IPS-18c (cell line): Measurements from ENCODE around the gene FKRP.

Experiments
- H3K4me3 ChIP-seq: 2 replicates; pipeline ENCODE4 v1.7.0; 2013; ENCODE audit warnings: low read depth, mild to moderate bottlenecking, low read length, moderate library complexity; ENCODE audit not compliant: insufficient read depth
- H3K9me3 ChIP-seq: one replicate; pipeline ENCODE4 v1.6.1; 2013; ENCODE audit warnings: mild to moderate bottlenecking, low read length, moderate library complexity; ENCODE audit not compliant: control insufficient read depth, insufficient read depth

FKRP gene

DNA sequence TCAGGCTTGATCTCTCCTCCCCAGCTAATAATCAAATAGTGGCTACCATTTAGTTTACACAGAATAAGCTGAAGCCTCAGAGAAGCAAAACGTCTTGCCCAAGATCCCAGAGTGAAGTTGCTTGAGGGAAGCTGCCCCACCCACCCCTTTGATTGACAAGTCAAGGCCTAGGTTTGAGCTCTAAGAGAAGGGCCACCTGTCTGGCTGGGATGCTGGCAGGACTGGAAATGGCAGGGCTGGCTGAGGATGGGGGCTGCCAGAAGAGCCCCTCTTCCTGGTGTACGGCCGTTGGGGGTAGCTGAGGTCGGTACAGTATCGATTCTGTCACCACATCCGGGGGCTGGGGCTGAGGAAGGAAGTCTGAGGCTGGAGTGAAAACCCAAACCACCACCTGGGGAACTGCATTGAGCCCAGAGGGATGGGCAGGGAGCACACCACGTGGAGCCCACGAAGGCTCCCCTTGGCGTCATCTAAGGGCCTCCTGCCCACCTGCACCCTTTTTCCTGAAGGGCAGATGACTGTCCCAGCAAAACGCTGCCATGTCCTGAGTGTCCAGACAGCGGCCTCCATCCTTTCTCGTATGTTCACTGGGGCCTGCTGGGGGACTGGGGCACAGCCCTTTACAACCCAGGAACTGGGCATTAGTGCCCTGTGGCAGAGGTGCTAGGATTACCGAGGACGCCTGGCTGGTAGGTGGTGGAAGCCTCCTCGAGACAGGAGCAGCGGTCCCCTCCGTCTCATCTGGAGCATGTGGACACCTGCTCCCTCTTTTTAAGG lies 27.5 kb upstream of the FKRP start:
- H3K4me3 ChIP-seq: no peak overlapping the region
- H3K9me3 ChIP-seq: no peaks in the 10 kb centered on the region

DNA sequence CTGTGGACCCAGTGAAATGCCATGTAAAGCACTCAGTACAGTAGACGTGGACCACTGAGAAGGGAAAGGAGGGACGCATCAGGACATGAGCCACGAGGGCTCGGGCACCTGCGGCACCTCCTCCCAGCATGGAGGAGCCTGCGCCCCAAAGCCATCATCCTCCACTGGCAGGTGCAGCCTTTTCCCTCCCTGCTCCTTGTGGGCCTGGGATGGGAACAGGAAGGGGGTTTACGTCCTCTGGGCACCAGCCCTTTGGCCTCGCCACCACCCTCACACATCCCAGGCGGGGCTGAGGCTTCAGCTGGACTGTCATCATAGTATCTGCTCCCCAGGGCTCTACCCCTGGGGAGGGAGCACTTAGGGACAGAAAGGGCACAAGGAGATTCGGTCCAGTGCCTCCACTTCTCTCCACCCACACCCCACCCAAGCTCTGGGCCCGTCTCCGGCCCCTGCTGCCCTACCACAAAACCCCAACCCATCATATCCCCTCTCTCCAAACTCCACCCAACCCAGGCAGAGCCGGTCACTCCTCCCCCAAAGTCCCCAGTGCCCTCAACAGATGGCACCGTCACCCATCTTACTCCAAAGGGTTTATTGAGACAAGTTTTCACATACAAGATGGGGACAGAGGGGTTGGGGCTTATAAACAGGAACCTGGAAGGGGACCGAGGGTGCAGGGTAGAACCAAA lies 26.8 kb upstream of the FKRP start:
- Histone ChIP-seq H3K4me3 (no peak overlapping the region), H3K9me3 (no peaks in the 10 kb centered on the region)

DNA sequence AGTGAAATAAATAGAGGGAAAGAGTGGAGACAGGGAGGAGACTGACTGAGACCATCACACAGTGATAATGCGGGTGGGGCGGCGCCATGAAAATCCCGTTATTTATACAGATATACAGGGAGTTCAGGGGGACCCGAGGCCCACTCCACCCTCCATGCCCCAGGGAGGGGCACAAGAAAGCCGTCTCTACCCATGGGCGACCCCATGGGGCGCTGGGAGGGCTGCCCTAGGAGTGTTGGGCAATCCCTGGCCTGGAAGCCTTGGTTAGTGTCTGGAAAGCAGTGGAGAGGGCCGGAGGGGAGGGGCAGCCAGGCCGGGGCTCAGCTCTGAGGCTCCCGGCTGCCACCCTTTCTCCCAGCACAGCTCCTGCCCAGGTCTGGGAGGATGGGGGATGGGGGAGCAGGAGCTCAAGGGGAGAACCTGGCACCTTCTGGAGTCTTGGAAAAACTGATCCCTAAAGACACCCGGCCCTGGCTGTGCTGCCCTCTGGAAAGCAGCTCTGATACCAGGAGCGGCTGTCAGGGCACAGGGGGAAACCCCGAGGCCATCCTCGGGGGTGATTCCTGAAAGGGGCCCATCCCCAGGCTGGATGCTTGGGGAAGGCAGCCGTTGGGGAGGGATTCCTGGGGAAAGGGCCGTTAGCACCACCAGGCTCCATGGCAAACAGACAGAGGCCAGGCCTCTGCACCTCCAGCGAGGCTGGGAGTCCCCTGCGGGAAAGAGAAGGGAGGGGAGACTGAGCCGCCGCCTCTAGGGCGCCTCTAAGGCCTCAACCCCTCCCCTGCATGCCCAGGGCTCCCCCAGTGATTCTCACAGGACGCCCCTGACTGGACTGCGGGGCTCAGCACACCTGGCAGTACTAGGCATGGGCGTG lies 26.0 kb upstream of the FKRP start:
- Histone ChIP-seq H3K4me3 (no peak overlapping the region), H3K9me3 (no peaks in the 10 kb centered on the region)

DNA sequence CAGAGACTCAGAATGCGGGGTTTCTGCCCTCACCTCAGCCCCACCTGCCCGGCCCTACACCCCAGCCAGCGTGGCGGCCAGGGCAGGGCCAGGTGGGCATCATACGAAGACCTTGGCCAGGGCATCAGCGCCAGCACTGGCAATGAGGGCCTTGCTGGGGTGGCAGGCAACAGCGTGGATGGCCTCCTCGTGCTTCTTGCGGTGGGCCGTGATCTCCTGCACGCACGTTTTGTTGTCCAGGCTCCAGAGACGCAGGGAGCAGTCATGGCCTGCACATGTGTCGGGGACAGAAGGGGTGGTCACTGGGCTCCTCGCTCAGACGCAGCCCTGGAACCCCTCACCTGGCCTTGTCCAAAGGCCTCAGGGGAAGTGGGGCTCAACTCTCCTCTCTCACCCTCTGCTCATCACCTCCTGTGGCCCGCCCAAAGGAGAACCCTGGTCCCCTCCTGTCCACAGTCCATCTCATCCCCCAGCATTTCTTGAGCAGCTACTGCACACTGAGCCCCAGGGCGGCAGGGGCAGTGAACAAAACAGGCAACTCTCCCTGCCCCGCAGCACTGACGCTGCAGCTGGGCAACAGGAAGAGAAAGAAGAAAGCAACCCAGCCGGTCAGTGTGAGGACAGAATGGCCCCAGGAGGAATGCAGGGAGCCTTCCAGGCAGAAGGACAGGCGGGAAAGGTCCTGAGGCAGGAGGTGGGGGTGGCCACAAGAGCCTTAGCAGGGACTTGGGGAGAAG lies 25.2 kb upstream of the FKRP start:
- H3K9me3 ChIP-seq: no peaks in the 10 kb centered on the region
- no peak overlapping the region for H3K4me3 ChIP-seq

DNA sequence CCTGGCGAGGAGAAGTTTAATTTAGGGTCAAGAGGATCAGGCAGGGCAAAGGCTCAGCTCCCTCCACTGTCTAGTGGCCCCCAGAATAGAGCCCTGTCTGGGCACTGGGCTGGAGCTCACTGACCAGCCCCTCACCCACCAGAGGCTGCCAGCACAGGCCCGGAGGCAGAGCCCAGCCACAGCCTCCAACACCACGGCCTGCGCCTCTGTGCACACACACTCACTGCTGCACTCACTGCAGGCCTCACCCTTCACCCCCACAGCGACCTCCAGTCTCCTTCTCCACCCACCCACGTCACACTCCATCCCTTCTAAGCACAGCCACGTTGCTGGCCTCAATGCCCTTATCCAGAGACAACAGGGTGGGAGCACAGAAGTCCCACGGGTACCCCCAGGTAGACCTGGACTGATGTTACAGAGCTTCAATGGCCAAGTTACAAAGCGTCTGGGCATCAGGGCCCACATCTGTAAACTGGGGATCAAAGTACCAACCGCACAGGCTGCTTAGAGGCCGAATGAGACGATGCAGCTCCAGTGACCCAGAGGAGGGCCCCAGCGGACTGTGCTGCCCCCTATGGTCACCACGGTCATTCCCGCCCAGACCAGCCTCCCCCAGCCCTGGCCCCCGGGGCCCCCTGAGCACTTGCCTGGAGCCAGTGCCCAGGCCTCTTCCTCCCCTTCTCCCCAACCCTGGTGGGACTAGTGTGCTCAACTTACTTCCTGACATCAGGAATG lies 24.4 kb upstream of the FKRP start:
- H3K9me3 ChIP-seq: no peaks in the 10 kb centered on the region
- no peak overlapping the region for H3K4me3 ChIP-seq

DNA sequence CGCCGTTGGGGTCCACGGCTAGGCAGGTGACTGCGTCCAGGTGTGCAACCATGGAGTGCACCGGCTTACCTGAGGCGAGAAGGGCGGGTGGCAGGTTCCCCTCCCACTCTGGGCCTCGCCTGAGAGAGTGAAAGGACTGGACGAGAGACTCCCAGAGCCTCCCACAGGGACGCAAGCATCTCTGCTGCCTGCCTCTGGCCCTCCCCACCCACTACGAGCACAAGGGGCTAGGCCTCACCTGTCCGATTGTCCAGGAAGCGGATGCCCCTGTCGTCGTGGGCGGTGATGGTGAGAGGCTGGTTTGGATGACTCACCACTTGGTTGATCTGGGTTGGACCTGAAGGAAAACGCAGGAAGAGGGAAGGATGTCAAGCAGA lies 23.9 kb upstream of the FKRP start:
- Histone ChIP-seq H3K4me3 (no peak overlapping the region), H3K9me3 (no peaks in the 10 kb centered on the region)

DNA sequence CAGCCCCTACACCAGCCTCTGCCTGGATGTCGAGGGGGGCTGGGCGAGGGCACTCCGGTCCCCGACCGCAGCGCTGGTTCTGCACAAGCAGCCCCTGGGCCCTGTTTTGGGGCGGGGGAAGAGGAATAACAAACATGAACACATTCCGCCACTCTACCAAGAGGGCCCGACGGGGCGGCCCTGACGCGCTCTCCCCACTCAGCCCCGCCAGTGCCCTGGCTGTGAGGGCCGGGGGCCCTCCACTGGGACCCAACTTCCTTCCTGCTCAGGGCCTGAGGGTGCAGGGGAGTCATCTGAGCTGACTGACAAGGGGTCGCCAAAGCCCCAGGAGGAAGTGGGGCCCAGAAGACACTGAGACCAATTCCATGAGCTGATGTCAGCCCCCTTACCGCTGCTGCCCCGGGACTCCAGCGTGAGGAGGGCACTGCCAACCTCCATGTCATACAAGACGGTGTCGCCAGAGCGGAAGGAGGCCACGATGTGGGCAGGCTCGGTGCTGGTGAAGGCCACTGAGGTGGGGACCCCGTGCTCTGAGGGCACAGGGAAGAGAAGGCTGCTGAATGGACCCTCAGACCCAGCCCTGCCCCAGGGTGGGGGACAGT lies 23.3 kb upstream of the FKRP start:
- Histone ChIP-seq H3K4me3 (no peak overlapping the region), H3K9me3 (no peaks in the 10 kb centered on the region)

DNA sequence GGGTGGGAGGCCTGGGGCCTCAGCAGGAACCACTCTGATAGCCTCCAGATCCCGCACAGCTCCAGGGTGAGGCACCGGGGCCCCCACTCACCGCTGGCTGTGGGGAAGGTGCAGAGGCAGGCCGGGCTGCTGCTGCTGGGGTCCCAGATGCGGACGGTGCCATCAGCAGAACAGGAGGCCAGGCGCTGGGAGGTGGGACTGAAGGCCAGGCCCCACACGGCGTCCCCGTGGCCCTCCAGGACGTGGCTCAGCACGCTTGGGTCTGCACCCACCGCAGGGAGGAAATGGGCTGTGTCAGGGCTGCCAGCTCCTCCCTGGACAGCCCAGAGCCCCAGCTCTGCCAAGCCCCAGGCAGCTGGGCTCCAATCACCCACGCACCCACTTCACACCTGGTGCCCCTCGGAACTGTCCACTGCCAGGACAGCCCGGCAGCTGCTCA lies 22.8 kb upstream of the FKRP start:
- Histone ChIP-seq H3K9me3 (no peaks in the 10 kb centered on the region), H3K4me3 (no peak overlapping the region)

DNA sequence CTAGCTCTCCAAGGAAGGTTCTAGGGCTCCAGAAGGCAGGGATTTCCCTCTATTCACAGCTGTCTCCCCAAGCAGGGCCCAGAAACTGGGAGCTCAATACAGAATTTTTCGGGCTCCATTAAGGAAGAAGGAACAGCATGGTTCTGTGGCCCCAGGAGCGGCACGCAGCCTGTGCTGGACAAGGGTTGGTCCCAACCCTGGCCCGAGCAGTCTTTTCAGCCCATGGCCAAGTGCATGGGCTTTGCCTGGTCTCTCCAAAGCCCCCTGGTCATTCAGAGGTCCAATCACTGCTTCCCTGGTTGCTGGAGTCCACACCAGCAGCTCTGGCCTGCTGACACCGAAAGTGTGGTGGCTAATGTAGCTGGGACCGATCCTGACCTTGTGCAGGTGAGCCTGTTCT lies 22.4 kb upstream of the FKRP start:
- H3K4me3 ChIP-seq: no peak overlapping the region
- no peaks in the 10 kb centered on the region for H3K9me3 ChIP-seq

DNA sequence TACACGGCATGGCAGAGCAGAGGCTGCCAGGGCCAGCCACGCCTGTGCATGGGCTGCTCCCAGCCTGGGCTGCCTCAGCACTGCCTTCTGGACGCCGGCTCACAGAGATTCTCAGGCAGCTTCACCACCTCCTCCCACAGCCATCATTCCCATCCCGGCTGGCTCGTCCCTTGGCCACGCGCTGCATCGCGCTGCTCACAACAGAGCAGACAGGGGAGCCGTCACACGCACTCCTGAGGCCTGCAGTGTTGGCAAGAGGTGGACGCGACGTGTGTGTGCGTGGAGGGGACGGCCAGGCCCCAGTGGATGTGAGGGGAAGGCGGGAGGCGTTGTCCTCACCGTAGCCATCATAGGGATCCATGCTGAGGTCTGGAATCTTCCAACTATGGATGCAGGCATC lies 21.4 kb upstream of the FKRP start:
- Histone ChIP-seq H3K9me3 (no peaks in the 10 kb centered on the region), H3K4me3 (no peak overlapping the region)

DNA sequence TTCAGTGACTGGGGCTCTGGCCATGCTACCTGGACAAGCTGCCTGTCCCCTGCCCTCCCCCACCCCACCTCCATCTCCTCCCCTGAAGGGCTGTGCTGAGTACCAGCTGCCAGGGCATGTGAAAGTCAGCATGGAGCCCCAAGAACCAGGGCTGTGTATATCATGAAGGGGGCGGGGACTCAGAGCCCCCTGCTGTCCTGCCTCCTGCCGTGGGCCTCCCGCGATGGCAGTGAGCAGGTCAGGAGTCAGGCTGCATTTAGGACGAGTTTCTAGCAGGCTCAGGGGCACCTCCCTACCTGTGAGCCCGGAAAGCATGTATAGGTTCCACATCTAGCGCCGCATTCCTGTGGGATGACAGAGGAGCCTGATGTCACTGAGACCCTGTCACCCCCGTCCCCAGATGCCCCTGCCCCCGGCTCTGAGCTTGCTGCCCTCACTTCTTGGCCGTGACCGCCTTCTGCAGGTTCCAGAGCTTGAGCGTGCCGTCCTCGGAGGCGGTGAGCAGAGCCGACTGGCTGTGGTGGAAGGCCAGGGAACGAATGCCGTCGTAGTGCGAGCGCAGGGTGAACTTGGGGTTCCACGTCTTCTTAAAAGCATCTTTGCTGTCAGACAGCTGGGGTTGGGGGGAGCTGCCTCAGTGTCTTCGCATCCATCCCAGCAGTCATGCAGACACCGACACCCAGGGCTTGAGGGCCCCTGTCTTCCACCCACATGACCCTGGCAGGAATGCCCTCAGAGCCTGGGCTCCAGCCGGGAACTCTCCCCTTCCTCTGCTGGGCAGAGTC lies 20.6 kb upstream of the FKRP start:
- H3K9me3 ChIP-seq: no peaks in the 10 kb centered on the region

DNA sequence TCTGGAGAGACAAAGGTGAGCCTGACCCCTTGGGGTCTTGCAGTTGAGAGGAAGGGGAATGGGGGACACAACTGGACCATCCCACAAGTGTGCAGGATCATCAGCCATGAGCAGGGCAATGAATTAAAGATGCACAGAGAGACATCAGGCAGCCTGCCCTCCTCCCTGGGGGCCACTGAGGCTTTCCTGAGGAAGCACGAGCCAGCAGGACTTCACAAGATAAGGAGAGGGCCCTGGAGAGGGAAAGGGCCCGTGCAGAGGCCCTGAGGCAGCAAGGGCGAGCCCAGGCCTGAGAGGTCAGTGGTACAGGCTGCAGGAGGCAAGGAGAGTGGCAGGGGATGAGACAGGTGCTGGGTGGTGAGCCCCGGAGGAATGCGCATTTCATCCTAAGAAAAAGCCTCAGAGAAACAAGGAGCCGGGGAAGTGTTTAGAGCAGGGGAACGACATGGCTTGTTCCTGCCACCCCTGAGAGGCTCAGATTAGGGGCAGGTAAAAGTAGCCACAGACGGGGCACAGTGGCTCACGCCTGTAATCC lies 19.9 kb upstream of the FKRP start:
- H3K4me3 ChIP-seq: no peak overlapping the region
- no peaks in the 10 kb centered on the region for H3K9me3 ChIP-seq

More for the DNA sequence above, 20.6 kb upstream of the FKRP start:
- H3K4me3 ChIP-seq: no peak overlapping the region

DNA sequence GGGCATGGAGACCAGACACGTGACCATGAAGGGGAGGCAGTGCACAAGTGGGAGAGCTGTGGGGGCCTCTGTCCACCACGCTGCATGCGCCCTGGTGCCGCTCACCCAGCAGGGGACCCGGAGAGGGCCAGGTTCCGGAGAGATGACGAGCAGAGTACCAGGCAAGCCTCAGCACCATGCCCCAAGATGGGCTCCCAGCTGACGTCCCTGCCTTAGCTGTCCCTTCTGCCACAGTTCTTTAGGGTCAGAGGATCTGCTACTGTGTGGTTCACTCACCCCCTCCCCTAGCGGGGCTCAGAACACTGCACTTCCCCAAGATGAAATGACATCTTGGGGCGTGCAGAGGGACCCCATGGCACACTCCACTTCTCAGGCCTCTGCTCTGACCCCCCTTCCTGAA lies 19.3 kb upstream of the FKRP start:
- Histone ChIP-seq H3K9me3 (no peaks in the 10 kb centered on the region), H3K4me3 (no peak overlapping the region)

DNA sequence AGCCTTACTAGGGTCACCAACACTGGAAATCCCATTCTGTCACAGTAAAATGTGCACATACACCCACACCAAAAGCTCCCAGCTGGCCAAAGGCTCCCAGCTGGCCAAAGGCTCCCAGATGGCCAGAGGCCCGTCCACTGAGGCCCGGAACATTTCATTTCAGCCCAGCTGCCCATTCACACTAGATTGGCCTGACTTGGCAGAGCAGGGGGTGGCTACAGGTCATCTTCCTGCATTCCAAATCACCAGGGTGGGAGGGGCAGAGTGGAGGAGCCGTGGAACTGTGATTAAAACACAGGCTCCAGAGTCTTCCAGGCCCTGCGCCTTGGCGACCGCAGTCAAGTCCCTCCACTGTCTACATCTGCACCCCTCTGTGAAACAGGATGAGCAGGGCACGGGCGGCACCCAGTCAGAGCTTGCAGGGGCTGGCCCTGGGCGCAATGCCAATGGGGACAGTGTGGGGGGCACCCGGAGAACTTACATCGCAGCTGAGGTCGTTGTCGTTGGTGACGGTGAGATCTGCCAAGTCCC lies 18.8 kb upstream of the FKRP start:
- H3K9me3 ChIP-seq: no peaks in the 10 kb centered on the region
- H3K4me3 ChIP-seq: no peak overlapping the region

DNA sequence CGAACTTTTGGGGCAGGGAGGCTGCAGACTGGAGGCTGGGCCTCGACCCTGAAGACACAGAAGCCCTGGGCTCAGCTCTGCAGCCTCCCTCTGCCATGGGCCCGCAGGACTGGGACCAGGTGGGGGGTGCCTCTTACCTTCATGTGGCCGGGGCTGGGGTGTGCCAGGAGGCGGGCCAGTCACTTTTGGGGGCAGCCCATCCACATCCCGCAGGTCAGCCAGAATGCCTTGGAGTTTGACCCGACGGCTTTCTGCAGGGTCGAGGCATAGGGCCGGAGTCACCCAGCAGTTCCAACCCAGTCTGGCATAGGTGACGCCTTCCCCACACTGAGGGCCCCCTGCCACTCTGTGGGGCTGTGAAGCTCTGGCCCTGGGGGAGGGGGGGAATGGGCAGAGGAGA lies 18.1 kb upstream of the FKRP start:
- no peak overlapping the region for H3K4me3 ChIP-seq

More for the DNA sequence above, 18.1 kb upstream of the FKRP start:
- no peaks in the 10 kb centered on the region for H3K9me3 ChIP-seq
